ENCODE results near the gene RIPK1.
"Not testable (repeated sequence)": the region's sequence is repeated elsewhere in the genome, so short reads cannot be mapped to it uniquely, and the experiment has no call there.

RIPK1 gene

GRCh38 chr6:3137057-3137777, 68.9 kb downstream of the RIPK1 start:
- DNase-seq = no peak

- not testable (repeated sequence) for DNase-seq
Observed at GRCh38 chr6:3137873-3138272, 69.6 kb downstream of the RIPK1 start.

DNA sequence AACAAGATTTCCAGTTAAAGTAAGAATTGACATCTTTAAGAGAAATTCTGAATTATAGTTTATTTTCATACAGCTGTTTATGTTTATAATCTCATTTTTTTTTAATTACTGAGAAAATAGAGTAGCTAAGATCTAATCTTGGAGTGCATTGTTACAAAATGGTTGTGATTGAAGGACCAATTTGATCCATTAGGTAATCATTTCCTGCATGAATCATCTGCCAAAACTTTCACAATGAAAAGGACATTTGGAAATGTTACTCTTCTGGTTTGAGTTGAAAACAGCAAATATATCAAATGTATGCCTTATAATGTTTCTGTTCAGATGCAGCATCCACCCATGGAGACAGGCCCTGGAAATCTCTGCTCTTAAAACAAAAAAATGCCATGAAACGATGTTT, 70.0 kb downstream of the RIPK1 start:
- DNase-seq = no peak

GRCh38 chr6:3139090-3139903, 71.0 kb downstream of the RIPK1 start:
- peak; percentile 62 for DNase-seq

- no peak for DNase-seq
Observed at GRCh38 chr6:3140201-3140600, 71.9 kb downstream of the RIPK1 start.

DNA sequence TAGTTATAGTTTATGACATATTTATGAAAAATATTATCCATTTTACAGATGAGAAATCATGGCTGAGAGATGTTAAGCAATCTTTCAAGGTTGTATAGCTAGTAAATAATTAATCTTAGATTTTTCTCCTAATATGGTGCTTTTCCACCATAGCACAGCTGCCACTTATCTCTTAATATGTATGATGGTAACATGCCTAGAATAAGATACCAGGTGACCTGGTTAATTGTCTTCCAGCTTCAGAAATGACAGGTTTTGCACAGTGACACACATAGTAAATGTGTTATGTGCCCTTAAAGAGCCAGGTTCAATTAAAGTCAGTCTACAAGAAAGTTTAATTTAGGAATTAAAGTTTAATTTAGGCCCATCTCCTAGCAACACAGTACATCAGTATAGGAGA, 74.2 kb downstream of the RIPK1 start:
- DNase-seq = no peak

DNA sequence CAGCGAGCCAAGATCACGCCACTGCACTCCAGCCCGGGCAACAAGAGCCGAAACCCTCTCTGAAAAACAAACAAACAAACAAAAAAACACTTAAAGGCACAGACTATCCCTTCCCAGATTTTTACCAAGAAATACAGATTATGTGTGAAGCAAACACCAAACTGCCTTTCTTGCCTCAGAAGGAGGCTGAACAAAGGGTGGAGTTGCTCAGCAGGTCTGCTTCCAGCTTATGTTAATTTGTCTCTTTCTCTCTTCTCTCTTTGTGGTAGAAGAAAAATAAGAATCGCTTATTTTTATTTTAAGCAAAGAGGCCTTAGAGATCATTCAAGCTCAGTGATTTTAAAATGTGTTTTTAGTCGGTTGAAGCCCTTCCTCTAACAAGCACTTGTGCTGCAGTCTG, 74.9 kb downstream of the RIPK1 start:
- DNase-seq = no peak

DNA sequence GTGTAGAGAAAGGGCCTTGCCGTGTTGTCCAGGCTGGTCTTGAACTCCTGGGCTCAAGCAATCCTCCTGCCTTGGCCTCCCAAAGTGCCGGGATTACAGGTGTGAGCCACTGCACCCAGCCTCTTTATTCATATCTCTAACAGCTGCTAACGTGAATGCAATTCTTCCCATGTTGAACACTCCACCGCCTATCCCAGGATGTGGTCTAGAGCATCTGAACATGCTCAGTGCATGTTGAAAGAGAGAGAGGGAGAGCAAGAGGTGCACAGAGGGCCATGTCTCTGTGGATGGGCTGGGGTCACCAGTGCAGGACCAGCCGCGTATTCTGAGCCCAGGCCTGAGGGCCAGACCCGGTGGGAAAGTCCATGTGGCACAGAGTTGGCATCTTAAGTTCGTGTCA, 76.3 kb downstream of the RIPK1 start:
- no peak for DNase-seq

DNA sequence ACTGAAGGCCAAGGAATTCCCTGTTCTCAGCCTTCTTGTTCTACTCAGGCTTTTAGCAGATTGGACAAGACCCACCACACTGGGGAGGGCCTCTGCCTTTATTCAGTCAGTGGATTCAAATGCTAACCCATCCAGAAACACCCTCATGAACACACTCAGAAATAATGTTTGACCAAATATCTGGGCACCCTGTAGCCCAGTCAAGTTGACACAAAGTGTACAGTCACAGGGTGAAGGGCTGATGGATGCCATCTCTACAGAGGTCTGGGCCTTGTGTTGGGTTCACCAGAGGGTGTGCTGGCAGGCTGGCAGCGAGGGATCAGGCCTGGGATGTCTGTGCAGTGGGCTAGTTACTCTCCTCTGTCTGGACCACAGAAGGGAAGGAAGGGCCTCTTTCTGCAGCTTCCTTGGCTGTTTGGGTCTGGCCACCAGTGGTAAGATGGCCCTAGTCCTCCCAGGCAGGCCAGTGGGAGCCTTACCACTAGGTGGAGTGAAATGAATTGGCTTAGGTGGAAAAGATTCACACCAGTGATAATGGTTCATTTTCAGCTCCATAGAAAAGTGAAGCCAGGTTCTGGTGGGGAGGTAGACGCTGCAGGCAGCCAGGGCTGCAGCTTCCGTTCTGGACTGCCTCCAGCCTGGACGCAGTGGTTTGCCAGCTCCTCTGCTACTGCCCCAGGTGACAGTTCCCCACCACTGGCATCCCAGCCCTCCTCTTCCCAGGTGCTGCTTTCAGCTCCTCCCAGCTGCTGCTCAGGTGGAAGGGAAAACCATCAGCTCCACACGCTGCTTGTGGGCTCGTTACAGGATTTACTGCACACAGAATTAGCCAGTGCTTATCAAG, 79.8 kb downstream of the RIPK1 start:
- no peak for DNase-seq

GRCh38 chr6:3151691-3152090, 83.4 kb downstream of the RIPK1 start:
- DNase-seq = no peak

DNA sequence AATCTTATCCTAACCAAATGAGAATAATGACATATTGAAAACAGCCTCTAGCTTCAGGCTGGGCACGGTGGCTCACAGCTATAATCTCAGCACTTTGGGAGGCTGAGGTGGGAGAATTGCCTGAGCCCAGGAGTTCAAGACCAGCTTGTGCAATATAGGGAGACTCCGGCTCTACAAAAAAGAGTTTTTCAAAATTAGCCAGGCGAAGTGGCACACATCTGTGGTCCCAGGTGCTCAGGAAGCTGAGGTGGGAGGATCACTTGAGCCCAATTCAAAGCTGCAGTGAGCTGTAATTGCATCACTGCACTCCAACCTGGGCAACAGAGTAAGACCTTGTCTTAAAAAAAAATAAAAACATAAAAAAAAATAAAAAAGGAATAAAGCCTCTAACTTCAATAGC, 84.4 kb downstream of the RIPK1 start:
- DNase-seq = no peak

DNA sequence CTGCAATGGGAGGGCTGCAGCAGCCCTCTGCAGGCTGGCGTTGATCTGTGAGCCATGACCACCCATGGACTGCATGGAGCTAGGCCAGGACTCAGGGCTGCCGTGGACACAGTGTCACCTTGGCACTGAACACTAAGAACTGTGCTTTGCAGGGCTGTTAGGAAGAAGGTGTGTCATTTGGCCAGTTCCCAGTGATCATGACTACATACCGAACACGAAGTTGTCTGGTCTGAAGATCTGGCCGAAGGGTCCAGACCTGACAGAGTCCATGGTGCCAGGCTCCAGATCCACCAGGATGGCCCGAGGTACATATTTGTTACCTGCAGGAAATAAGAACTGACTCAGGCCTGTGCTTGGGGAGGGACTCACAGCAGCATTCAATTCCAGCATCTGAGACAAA, 87.1 kb downstream of the RIPK1 start:
- not testable (repeated sequence) for DNase-seq

DNA sequence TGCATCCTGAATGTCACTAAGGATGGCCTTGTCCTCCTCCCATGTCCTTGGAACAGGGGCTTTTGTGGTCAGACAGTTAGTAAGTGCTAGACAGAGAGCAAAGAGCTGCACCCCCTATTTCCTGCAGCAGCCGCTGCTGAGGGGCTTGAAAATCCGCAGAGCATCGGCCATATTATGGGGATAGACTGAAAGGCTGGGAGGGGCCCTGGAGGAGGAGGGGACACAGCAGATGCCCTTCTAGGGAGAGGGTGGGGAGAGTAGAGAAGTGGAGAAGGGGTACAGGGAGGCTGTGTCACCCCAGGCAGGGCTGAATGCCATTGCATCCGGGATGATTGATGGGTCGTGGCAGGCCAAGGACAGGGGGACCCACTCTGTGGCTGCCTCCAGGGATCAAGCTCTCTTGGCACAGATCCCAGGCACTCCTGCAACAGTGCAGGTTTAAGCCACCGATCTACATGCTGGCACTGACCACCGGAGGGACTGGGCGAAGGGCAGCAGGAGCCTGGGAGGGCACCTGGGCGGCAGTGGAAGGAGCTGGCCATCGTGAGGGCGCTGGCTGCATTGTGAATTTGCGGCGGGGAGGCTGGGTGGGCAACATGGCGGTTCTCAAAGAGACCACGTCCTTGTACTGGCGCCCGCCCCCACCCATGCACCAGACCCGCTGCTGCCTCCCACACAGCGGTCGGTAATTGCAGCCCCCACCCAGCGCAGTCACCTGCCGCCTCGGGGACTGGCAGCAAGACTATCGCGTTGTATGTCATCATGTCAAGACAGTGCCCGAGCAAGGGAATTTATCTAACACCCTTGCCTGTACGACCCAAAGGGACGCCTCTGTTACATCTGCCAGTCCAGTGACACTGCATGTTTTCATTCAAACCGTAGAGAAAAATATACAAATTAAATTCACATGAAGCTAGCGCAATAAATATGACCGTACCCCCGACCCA, 88.2 kb downstream of the RIPK1 start:
- DNase-seq = not testable (repeated sequence)

DNA sequence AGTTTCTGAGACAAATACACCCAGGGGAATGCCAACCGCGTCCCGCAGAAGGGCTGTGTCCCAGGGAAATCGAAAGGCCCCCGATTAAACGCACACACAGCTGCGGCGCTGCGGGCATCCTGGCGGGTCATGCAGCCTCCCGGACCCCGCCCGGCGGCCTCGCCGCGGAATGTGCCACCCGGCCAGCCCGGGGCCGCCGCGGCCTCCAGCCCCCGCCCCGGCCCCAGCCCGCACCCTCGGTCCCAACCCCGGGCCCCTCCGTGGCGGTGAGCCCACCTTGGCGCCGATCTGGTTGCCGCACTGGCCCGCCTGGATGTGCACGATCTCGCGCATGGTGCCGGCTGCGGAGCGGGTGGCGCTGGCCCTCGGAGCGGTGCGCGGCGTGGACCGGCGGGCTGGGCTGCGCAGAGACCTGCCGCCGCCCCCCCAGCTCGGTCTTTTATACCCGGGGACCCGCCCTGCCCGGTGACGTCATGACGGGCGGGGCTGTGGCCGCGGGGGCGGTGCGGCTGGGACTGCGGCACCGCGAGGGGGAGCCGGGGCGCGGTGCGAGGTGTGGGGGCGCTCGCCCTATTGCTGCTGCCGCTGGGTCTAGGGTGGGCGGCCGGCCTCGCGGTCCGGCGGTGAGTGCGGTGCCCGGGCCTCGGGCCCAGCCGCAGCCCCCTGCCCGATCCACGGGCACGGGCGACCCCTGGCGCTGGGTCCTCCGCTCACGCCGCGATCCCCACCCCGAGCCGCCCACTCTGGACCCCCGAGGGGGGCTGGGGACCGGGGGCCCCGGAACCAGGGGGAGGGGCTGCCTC, 89.0 kb downstream of the RIPK1 start, which contains the start of gene TUBB2A:
Gene TUBB2A, minus strand, starts transcription at position 414 of the 803 bp plus-strand sequence. Its CDS starts 81 bp downstream, at position 333.
- no peak for DNase-seq

DNA sequence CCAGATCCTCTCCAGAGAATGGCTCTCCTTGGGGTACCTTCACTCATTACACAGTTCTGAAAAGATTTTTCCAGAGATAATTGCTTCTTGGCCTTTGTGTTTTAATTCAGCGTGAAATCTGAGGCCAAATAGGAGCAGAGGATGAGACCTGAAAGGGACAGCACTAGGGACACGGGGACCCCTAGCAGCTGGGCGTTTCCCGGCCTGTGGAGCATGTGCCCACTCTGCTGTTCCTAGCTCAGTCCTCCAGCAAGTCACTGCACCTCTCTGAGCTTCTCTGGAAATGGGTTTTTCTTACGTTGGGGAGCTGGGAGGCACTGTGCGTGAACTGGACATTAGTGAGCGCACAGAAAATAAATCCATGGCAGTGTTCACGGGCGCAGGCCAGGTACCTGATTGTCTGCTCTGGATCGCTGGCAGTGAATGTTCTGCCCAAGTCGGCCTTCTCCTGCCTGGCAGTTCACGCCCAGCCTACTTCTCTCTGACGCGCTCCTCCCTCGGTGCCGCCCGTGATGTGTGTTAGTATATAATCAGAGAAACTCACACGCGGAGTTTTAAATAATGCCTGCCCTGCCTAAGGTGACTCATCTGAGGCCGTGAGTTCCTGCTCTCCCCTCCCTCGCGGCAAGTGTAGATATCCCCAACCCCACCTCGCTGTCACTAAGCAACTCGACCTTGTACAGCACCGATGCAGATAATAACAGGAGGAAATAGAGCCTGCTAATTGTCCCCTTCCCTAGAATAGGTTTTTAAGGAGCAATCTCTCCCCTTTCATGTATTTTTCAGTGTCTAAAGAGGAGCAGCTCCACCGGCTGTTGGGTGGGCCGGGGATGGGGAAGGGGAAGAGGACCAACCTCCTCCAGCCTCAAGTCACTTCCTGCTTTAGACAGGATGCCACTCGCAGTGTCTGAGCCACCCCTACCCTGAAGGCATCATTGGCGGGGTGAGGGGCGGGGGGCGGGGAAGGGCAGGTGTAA, 91.8 kb downstream of the RIPK1 start:
- peak; percentile 26 for DNase-seq

DNA sequence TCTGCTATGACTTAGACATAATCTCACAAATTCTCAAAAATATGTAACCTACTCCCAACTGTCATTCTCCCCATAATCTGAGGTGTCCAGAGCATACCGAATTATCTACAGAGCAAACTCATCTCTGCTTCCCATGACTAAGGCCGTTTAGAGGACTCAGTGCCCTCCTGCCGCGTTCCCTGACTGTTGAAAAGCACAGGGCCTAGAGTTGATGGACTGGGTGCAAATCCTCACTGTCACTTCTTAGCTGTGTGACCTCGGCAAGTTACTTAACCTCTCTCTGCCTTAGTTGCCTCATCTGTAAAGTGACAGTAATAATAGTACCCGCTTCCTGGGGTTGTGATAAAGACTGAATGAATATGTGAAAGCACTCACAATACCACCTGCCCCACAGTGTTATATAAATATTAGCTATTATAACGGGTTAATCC, 93.8 kb downstream of the RIPK1 start:
- no peak for DNase-seq

DNA sequence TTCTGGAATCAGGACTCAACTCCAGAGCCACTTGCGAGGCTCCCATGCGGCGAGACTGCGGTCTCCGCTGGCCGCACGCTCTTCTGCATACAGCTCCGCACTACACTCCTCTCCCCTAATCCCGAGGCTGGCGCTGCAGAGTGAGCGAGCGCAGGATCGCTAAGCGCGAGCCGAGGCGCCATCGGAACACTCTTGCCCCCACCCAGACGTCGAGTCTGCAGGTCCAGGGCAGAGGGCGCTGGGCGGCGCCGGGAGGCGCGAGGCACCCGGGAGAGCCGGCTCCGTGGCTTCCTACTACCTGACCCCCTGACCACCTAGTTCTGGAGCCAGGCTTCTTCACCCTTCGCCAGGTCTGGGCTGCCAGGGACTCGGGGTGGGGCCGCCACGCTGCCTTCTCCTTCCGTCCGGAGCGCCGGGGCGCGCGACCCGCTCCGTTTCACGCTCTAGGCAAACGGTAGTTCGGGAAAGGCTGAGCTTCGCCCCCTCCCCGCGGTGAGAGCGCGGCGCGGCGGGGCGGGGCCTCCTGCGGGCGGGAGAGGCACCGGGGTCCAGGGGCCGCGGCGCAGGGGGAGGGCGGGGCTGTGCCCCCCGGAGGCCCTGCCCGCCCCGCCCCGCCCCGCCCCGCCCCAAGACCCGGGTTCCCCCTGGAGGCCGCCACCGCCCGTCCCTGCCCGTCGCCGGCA, 94.4 kb downstream of the RIPK1 start:
- peak; percentile 37 for DNase-seq

DNA sequence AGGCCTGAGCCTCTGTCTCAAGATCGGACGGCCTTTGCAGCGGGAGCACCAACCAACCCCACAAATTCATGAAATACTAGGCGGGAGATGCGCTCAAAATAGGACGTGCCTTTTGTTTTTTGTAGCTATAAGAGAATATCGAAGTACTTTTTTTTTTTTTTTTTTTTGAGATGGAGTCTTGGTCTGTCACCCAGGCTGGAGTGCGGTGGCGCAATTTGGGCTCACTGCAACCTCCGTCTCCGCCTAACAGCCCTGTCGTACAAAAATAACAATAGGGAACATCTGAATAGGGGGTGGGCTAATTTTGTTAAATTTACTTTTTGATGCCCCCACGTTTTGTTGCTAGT, 94.9 kb downstream of the RIPK1 start:
- no peak for DNase-seq

GRCh38 chr6:3164388-3164787, 96.1 kb downstream of the RIPK1 start:
- DNase-seq = no peak

Data from NCI-H1417 treated with DMSO at 0.1 percent for 48 hours (cell line).